Measurements from ENCODE around the gene CASP2.
"Not testable (repeated sequence)": the region's sequence is repeated elsewhere in the genome, so short reads cannot be mapped to it uniquely, and the experiment has no call there.

DNA sequence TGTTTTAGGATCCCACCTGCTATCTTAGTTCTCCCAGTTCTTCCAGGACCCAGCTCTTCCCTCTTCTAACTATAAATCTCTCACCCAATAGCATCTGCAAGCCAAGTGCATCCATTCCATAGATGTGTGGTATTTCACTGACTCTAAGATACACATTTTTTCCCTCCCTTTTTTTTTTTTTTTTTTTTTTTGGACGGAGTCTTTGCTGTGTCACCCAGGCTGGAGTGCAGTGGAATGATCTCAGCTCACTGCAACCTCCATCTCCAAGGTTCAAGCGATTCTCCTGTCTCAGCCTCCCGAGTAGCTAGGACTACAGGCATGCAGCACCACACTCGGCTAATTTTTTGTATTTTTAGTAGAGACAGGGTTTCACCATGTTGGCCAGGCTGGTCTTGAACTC is 1.7 kb downstream of the CASP2 start:
- not testable (repeated sequence) for TF ChIP-seq SPI1 (IDR thresholded peaks at IDR 0.05; ENCODE audit: borderline replicate concordance, insufficient read depth, low read depth, low read length); ZNF274 (IDR thresholded peaks at IDR 0.05; ENCODE audit: insufficient read depth, insufficient read length); REST (IDR thresholded peaks at IDR 0.05; ENCODE audit: low read depth, low read length); USF2 (IDR thresholded peaks at IDR 0.05; ENCODE audit: borderline replicate concordance, low read depth, low read length); MTA3 (IDR thresholded peaks at IDR 0.05; ENCODE audit: borderline replicate concordance, low read length); RELA (IDR thresholded peaks at IDR 0.05; ENCODE audit: borderline replicate concordance, partially characterized antibody); ZBTB33 (IDR thresholded peaks at IDR 0.05); FOXK2 (IDR thresholded peaks at IDR 0.05); EGR1 (IDR thresholded peaks at IDR 0.05; ENCODE audit: borderline replicate concordance in 1 of 2, low read depth in 2 of 2, low read length in 2 of 2); CTCF (IDR thresholded peaks at IDR 0.05 in 2 of 3, conservative IDR thresholded peaks at IDR 0.05 in 1 of 3; ENCODE audit: control insufficient read depth in 2 of 3, extremely low read depth in 1 of 3, insufficient read depth in 1 of 3, low read depth in 3 of 3, low read length in 3 of 3)
- TF ChIP-seq, protein P1, sequence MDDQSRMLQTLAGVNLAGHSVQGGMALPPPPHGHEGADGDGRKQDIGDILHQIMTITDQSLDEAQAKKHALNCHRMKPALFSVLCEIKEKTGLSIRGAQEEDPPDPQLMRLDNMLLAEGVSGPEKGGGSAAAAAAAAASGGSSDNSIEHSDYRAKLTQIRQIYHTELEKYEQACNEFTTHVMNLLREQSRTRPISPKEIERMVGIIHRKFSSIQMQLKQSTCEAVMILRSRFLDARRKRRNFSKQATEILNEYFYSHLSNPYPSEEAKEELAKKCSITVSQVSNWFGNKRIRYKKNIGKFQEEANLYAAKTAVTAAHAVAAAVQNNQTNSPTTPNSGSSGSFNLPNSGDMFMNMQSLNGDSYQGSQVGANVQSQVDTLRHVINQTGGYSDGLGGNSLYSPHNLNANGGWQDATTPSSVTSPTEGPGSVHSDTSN (IDR thresholded peaks at IDR 0.05; ENCODE audit: insufficient replicate concordance, low read depth, low read length), result not testable (repeated sequence)
